NCI-H446 (cell line): ENCODE results near the gene CHMP1B.

Experiments used
- DNase-seq, 2 experiments: peaks; one replicate each; lab custom pipeline; 2025; lab: John Stamatoyannopoulos, UW

Gene CHMP1B

DNA sequence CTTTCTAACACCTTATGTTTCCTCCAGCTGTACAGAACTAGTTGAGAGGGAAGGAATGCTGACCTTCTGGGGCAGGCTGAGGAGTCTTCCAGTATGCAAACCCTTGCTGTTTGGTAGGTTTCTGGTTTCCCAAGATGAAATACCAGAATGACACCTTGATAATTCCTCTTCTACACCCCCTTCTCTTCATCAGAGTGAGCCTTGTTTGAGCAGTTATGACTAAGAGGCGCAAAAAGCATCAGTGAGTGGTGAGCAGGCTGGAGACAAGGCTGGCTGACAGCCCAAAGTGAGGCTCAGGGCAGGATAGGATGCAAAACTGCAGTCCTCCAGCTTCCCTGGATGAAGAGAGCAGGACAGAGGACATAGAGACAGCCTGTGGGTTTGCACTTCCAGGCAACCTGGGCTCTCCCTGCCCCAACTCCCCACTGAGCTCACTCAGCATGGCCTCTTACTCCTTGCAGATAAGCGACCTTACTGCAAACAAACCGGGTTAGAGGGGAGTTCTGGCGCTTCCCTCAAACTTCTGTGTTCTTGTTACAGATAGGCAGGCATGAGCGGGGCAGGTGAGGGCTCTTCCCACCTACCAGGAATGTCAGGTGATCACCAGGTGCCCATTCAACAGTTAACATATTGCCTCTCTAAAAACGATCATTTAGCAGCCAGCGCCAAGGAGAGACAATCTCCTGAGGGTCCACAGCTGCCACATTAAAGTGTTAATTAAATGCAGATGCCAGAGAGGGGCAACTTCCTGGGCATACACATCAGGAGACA is 51.5 kb downstream of the CHMP1B start:
- DNase-seq: no peak
